SJCRH30 (cell line): ENCODE data around the gene MYNN. TPM values are rescaled to one million over a fixed set of nuclear protein-coding genes. Genes with fewer than 3 reads are reported as not detected.

Experiments
- DNase-seq, 2 experiments: peaks; one replicate each; pipeline ENCODE4 v3.0.0-alpha.2; 2015 to 2020
- H3K27ac ChIP-seq: fragments of 250-450 bp; sonication (Bioruptor Pico); 2 replicates; pipeline ENCODE4 v1.5.1; 2020; ENCODE audit warnings: mild to moderate bottlenecking, moderate library complexity
- H3K27me3 ChIP-seq: fragments of 250-450 bp; sonication (Bioruptor Pico); 2 replicates; pipeline ENCODE4 v1.5.1; 2020; ENCODE audit warnings: mild to moderate bottlenecking, moderate library complexity
- H3K36me3 ChIP-seq: fragments of 250-450 bp; sonication (Bioruptor Pico); 2 replicates; pipeline ENCODE4 v1.5.1; 2020; ENCODE audit warnings: mild to moderate bottlenecking, moderate library complexity
- H3K4me1 ChIP-seq: fragments of 250-450 bp; sonication (Bioruptor Pico); 2 replicates; pipeline ENCODE4 v1.5.1; 2020; ENCODE audit warnings: mild to moderate bottlenecking, moderate library complexity
- H3K4me3 ChIP-seq: fragments of 250-450 bp; sonication (Bioruptor Pico); 2 replicates; pipeline ENCODE4 v1.5.1; 2020; ENCODE audit warnings: mild to moderate bottlenecking, moderate library complexity
- H3K9me3 ChIP-seq: fragments of 250-450 bp; sonication (Bioruptor Pico); replicated peaks from 2 replicates; pipeline ENCODE4 v1.5.1; 2020; ENCODE audit warnings: mild to moderate bottlenecking, moderate library complexity
- total RNA-seq: library from RNA; depleted of rRNA; stranded (reverse); fragments of >200 nt; shearing (Covaris generic); gene quantifications from 2 replicates; pipeline ENCODE4 v1.2.3, GENCODE V29; 2014

The MYNN gene
- total RNA-seq, 1 experiment from 2014 or later, result 17.1 TPM

- Histone ChIP-seq H3K27ac (peak within 1 kb of the TSS; percentile 71), H3K36me3 (no peaks in the 10 kb centered on the region), H3K4me1 (no peaks in the 10 kb centered on the region), H3K9me3 (no peaks in the 10 kb centered on the region; the same call in 1 of the 2 replicates), H3K27me3 (no peaks in the 10 kb centered on the region), H3K4me3 (peak within 1 kb of the TSS; percentile 74)
- peak; percentile 90 for DNase-seq
Measured at GRCh38 chr3:169764882-169765612, 8.1 kb upstream of the MYNN start, which contains the start of gene TERC. Gene TERC, minus strand, starts transcription at chr3:169765060.

DNA sequence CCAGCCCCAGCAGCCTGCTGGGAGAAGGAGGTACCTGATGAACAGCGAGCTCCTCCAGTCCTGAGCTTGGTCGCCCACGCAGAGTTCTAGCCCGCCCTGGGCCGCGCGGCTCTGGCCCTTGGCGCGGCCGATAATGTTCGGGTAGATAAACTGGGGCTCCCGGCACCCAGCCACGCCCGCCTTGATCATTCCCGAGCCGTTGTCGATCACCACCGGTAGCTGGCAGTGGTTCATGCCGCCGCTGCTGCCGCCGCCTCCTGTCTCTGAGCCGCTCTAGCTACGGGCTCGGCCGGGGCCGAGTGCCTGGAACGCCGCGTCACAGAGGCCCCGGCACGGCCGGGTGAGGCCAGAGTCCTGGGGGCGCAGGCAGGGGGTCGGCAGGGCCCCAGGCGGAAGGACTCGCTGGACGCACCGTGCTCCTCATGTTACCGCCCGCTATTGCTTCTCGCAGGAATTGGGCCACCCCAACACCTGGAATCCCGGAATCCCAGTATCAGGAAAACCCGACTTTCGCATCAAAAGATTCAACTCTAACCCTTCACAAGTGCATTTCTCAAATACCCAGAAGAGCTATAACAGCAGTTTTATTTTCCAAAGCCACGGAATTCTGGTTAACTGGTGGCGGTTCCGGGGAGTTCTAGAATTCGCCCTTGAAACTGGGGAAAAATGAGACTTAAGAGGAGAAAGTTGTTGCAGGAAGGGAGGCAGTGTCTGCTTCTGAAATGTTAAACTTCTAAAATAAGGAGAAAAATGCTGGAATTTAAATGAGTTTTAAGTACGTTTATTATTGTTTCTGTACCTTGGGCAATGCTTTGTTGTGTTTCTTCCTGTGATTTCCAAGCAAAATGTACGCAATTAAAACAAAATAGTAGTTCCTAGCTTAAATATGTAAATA lies 3.7 kb upstream of the MYNN start, which contains the start of gene ACTRT3:
TSS of gene ACTRT3 (minus strand) at position 275 of the 895 bp plus-strand sequence. CDS start at position 234, 41 bp downstream.
- Histone ChIP-seq H3K4me1 (no peaks in the 10 kb centered on the region), H3K27me3 (no peaks in the 10 kb centered on the region), H3K27ac (no peak within 1 kb of the TSS), H3K36me3 (no peaks in the 10 kb centered on the region), H3K4me3 (no peak within 1 kb of the TSS), H3K9me3 (no peaks in the 10 kb centered on the region)
- no peak for DNase-seq

DNA sequence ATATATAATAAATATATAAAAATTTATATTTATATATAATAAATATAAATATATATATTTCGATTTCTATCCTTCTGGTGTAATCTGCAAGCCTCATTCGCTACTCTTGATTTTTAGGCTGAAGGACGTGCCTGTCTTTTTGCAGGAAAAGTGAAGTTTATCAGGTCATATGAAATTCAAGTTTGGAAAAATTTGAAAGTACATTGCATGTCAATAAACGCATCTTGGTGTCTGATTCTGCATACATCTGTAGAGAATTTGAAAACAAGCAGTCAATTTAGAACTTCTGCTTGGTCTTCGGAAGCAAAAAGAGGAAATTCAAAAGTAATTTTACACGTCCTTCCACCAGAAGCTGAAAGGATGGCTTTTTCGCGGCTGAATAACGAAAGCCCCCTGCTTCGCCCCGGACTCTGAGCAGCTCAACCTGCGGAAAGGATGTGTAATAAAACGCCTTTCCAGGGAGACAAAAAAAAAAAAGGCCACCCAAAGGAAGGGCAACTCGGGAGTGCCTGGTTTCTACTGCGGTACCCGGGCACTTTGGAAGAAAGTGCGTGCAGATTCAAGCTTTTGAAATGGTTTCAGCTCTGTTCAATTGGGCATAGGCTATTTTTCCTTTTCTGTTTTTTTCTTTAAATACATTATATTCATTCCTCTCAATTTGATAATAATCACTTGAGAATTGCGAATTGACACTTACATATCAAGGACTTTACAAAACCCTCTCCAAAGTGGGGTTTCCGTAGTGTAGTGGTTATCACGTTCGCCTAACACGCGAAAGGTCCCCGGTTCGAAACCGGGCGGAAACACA lies 1.5 kb upstream of the MYNN start:
- peak; percentile 82 to 91 for DNase-seq
- H3K27me3 ChIP-seq, result no peaks in the 10 kb centered on the region
- H3K4me3 ChIP-seq, result peak overlapping the region; percentile 79
- peaks cover 10% of the 10 kb centered on the region for H3K36me3 ChIP-seq
- peak overlapping the region; percentile 81 for H3K27ac ChIP-seq
- no peaks in the 10 kb centered on the region for H3K9me3 ChIP-seq
- H3K4me1 ChIP-seq, result no peaks in the 10 kb centered on the region

DNA sequence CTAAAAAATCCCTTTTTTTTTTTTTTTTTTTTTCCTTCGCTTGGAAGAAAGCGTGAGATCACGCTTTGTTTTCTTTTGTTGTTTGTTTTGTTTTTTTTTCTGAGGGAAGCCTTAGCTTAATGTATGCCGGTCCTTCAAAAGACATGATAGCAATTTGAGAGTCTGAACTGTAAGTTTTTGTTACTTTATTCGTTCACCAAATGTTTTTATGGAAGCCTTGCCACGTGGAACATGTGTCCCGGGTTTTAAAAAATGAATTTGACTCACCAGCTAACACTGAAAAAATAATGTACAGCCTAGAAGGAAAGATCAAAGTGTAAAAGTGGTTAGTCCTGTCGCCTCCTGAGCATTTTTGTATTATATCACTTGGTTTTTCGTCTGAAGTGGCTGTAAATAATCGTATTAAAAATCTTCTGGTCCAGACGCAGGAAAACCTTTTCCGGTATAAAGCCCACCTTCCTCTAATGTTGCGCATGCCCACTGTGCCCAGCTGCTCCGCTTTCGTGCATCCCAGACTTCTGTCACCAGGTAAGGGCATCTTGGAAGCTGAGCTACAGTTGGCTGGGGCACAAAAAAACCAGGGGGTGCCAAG lies 795 bp upstream of the MYNN start:
- no peaks in the 10 kb centered on the region for H3K9me3 ChIP-seq
- no peaks in the 10 kb centered on the region for H3K4me1 ChIP-seq
- H3K36me3 ChIP-seq, result peaks cover 16% of the 10 kb centered on the region
- H3K4me3 ChIP-seq, result peak overlapping the region; percentile 79
- peak overlapping the region; percentile 81 for H3K27ac ChIP-seq
- no peaks in the 10 kb centered on the region for H3K27me3 ChIP-seq
- peak; percentile 72 to 85 for DNase-seq

DNA sequence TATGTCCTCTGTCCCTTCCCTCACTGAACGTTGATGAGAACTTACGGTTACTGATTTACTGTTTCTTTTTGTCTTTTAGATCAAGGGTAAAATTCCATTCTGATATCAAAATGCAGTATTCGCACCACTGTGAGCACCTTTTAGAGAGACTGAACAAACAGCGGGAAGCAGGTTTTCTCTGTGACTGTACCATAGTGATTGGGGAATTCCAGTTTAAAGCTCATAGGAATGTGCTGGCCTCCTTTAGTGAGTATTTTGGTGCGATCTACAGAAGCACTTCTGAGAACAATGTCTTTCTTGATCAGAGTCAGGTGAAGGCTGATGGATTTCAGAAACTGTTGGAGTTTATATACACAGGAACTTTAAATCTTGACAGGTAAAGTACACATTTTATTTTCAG lies 990 bp downstream of the MYNN start:
- Histone ChIP-seq H3K36me3 (peaks cover 25% of the 10 kb centered on the region), H3K27ac (no peak overlapping the region)
- no peak for DNase-seq

GRCh38 chr3:169777822-169778221 lies 4.6 kb downstream of the MYNN start:
- no peak overlapping the region for H3K4me3 ChIP-seq
- no peak overlapping the region for H3K27ac ChIP-seq
- peaks cover 54% of the 10 kb centered on the region for H3K36me3 ChIP-seq
- H3K27me3 ChIP-seq, result no peaks in the 10 kb centered on the region
- H3K9me3 ChIP-seq, result no peaks in the 10 kb centered on the region
- DNase-seq, result no peak
- H3K4me1 ChIP-seq, result no peaks in the 10 kb centered on the region

More for the DNA sequence above, 990 bp downstream of the MYNN start:
- peak overlapping the region; percentile 79 for H3K4me3 ChIP-seq
- no peaks in the 10 kb centered on the region for H3K9me3 ChIP-seq
- H3K4me1 ChIP-seq, result no peaks in the 10 kb centered on the region
- no peaks in the 10 kb centered on the region for H3K27me3 ChIP-seq

GRCh38 chr3:169780742-169781141 lies 7.5 kb downstream of the MYNN start:
- H3K4me1 ChIP-seq, result no peaks in the 10 kb centered on the region
- no peak for DNase-seq
- peaks cover 68% of the 10 kb centered on the region for H3K36me3 ChIP-seq
- no peak overlapping the region for H3K4me3 ChIP-seq
- H3K27ac ChIP-seq, result no peak overlapping the region
- H3K9me3 ChIP-seq, result no peaks in the 10 kb centered on the region
- no peaks in the 10 kb centered on the region for H3K27me3 ChIP-seq

- Histone ChIP-seq H3K4me3 (no peak overlapping the region), H3K36me3 (peaks cover 66% of the 10 kb centered on the region), H3K9me3 (no peaks in the 10 kb centered on the region), H3K27ac (no peak overlapping the region), H3K27me3 (no peaks in the 10 kb centered on the region), H3K4me1 (no peaks in the 10 kb centered on the region)
- DNase-seq, result no peak
Measured at GRCh38 chr3:169781209-169781855, 8.1 kb downstream of the MYNN start.

- no peak overlapping the region for H3K27ac ChIP-seq
- no peaks in the 10 kb centered on the region for H3K27me3 ChIP-seq
- H3K4me1 ChIP-seq, result no peaks in the 10 kb centered on the region
- no peaks in the 10 kb centered on the region for H3K9me3 ChIP-seq
- DNase-seq, result no peak
- peaks cover 61% of the 10 kb centered on the region for H3K36me3 ChIP-seq
- H3K4me3 ChIP-seq, result no peak overlapping the region
Measured at GRCh38 chr3:169787120-169787519, 13.9 kb downstream of the MYNN start.

DNA sequence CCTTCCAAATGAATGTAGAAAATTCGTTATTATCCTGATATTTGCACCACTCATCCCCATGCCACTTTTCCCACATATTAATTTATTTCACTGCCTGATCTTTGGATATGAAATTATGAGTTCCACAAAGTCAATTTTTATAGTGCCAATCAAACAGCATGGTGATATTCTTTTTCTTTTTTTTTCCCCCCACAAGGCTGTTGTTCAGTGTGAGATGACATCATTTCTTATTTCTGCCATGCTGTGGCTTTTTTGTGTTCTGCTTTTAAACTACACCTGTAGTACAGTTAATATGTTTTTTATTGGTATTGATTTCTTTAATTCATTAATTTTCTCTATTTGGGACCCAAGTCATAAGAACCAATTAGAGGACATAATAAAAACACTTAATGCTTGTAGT lies 14.6 kb downstream of the MYNN start:
- Histone ChIP-seq H3K36me3 (peaks cover 55% of the 10 kb centered on the region), H3K4me3 (no peak overlapping the region), H3K4me1 (no peaks in the 10 kb centered on the region), H3K27me3 (no peaks in the 10 kb centered on the region), H3K27ac (no peak overlapping the region), H3K9me3 (no peaks in the 10 kb centered on the region)
- no peak for DNase-seq

DNA sequence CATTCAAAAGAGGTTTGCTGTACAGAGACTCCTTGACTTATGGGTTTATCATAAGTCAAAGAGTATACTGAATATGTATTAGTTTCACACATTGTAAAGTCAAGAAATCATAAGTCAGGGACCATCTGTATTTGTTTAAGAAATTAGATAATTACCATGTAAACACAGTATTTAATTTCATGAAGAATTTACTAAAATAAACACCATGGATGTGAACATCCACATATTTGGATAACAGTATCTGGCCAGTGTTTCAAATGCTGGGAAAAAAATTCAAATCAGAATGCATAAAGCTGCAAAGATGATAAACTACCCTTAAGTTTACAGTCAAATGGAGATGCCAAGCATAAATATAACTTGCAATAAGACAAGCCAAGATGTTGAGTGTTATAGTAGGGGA lies 17.0 kb downstream of the MYNN start:
- no peak overlapping the region for H3K4me3 ChIP-seq
- no peaks in the 10 kb centered on the region for H3K4me1 ChIP-seq
- H3K9me3 ChIP-seq, result no peaks in the 10 kb centered on the region
- no peak for DNase-seq
- no peaks in the 10 kb centered on the region for H3K27me3 ChIP-seq
- no peak overlapping the region for H3K27ac ChIP-seq
- H3K36me3 ChIP-seq, result peaks cover 38% of the 10 kb centered on the region

GRCh38 chr3:169790687-169791429 lies 17.7 kb downstream of the MYNN start:
- H3K27ac ChIP-seq, result no peak overlapping the region
- H3K4me3 ChIP-seq, result no peak overlapping the region
- no peaks in the 10 kb centered on the region for H3K9me3 ChIP-seq
- DNase-seq, result no peak
- no peaks in the 10 kb centered on the region for H3K4me1 ChIP-seq
- peaks cover 34% of the 10 kb centered on the region for H3K36me3 ChIP-seq
- no peaks in the 10 kb centered on the region for H3K27me3 ChIP-seq

- no peaks in the 10 kb centered on the region for H3K4me1 ChIP-seq
- H3K4me3 ChIP-seq, result no peak overlapping the region
- DNase-seq, result no peak
- H3K9me3 ChIP-seq, result no peaks in the 10 kb centered on the region
- no peak overlapping the region for H3K27ac ChIP-seq
- H3K27me3 ChIP-seq, result no peaks in the 10 kb centered on the region
- peaks cover 22% of the 10 kb centered on the region for H3K36me3 ChIP-seq
Measured at GRCh38 chr3:169792359-169792758, 19.2 kb downstream of the MYNN start.
